Coronary artery (tissue), 2 donors: ENCODE data around the gene RYR1.
"Not testable (repeated sequence)": the region's sequence is repeated elsewhere in the genome, so short reads cannot be mapped to it uniquely, and the experiment has no call there.

Source experiments
- DNase-seq: peaks from one replicate; pipeline ENCODE4 v3.0.0-alpha.2; 2017; ENCODE audit warnings: low spot score
- H3K27ac ChIP-seq, 2 donors: fragments of 200-600 bp; sonication (generic); one replicate each; pipeline ENCODE4 v1.5.1; 2016 to 2019
- H3K4me3 ChIP-seq: fragments of 200-600 bp; sonication (generic); 2 replicates; pipeline ENCODE4 v1.5.1; 2016; ENCODE audit warnings: mild to moderate bottlenecking, moderate library complexity
- TF ChIP-seq, protein P1 (sequence below): fragments of 200-600 bp; sonication (generic); IDR thresholded peaks from one replicate; pipeline ENCODE4 v1.5.1; 2019; ENCODE audit warnings: antibody characterized with exemption

Gene RYR1

GRCh38 chr19:38555200-38555599 is 121.7 kb downstream of the RYR1 start:
- H3K27ac ChIP-seq: no peak overlapping the region
- TF ChIP-seq, protein P1, sequence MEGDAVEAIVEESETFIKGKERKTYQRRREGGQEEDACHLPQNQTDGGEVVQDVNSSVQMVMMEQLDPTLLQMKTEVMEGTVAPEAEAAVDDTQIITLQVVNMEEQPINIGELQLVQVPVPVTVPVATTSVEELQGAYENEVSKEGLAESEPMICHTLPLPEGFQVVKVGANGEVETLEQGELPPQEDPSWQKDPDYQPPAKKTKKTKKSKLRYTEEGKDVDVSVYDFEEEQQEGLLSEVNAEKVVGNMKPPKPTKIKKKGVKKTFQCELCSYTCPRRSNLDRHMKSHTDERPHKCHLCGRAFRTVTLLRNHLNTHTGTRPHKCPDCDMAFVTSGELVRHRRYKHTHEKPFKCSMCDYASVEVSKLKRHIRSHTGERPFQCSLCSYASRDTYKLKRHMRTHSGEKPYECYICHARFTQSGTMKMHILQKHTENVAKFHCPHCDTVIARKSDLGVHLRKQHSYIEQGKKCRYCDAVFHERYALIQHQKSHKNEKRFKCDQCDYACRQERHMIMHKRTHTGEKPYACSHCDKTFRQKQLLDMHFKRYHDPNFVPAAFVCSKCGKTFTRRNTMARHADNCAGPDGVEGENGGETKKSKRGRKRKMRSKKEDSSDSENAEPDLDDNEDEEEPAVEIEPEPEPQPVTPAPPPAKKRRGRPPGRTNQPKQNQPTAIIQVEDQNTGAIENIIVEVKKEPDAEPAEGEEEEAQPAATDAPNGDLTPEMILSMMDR: no peak
- DNase-seq: no peak
- H3K4me3 ChIP-seq: no peak overlapping the region

DNA sequence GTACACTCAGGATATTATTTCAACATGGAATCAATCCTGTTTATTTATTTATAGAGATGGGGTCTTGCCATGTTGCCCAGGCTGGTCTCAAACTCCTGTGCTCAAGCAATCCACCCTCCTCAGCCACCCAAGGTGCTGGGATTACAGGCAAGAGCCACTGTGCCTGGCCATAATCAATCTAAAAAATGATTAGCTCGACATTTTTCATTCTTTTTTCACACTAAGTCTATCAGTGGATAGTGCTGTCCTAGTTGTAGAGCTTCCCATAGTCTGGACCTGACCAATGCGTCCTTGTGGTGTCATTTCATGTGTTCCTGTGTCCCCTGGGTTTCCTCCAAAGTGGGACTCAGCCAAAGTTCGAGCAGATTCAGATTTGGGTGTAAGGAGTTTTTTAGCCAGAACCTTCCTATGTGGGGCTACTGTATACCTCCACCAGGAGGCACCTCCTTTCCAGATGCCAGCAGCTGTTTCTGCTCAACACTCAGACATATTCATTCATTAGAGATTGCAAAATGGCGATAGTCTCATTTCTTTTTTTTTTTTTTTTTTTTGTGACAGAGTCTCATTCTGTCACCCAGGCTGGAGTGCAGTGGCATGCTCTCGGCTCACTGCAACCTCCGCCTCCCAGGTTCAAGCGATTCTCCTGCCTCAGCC is 123.2 kb downstream of the RYR1 start:
- H3K27ac ChIP-seq: no peak overlapping the region
- TF ChIP-seq, protein P1: no peak
- H3K4me3 ChIP-seq: no peak overlapping the region
- DNase-seq: no peak

GRCh38 chr19:38557205-38557799 is 123.8 kb downstream of the RYR1 start:
- TF ChIP-seq, protein P1: no peak
- H3K27ac ChIP-seq: no peak overlapping the region

GRCh38 chr19:38558933-38559332 is 125.4 kb downstream of the RYR1 start:
- not testable (repeated sequence) for H3K27ac ChIP-seq, H3K4me3 ChIP-seq, DNase-seq

More at GRCh38 chr19:38557205-38557799, 123.8 kb downstream of the RYR1 start:
- DNase-seq: no peak
- no peak overlapping the region for H3K4me3 ChIP-seq

- Histone ChIP-seq H3K4me3 (no peak overlapping the region), H3K27ac (no peak overlapping the region)
- TF ChIP-seq, protein P1: no peak
- DNase-seq: no peak
Observed at GRCh38 chr19:38559428-38560401, 126.2 kb downstream of the RYR1 start.

GRCh38 chr19:38561053-38561606 is 127.6 kb downstream of the RYR1 start:
- Histone ChIP-seq H3K27ac (no peak overlapping the region), H3K4me3 (no peak overlapping the region)
- TF ChIP-seq, protein P1: no peak
- no peak for DNase-seq

DNA sequence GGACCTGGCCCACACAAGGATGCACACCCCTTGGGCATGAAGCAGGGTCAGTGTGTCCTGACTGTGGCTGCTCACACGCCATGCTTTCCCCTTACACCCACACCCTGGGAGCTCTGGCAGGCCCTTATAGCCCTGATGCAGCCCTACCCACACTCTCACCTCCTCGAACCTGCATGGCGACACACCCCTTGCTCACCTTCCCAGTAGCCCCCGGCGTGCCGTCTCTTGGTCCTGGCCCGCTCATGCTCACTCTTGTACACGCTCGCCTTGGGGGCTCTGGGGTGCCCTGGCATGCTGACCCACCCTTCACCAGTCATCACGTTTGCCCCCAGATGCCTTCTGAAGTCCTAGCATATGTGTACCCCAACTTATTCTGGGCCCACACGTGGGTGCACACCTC is 128.2 kb downstream of the RYR1 start:
- no peak overlapping the region for H3K4me3 ChIP-seq
- no peak for DNase-seq
- TF ChIP-seq, protein P1: no peak
- H3K27ac ChIP-seq: no peak overlapping the region
